Astrocyte (in vitro differentiated cells and primary cell): ENCODE measurements around the gene UFL1.

ENCODE experiments used
- EZH2 ChIP-seq: IDR thresholded peaks from 2 replicates; pipeline ENCODE4 v1.6.1; 2012; ENCODE audit warnings: mild to moderate bottlenecking, low read length, inconsistent platforms; ENCODE audit not compliant: insufficient read depth
- TF ChIP-seq, protein P1 (sequence below): IDR thresholded peaks from 2 replicates; pipeline ENCODE4 v1.5.1; 2011; ENCODE audit warnings: low read depth, mild to moderate bottlenecking, inconsistent platforms, low read length, moderate library complexity; ENCODE audit not compliant: insufficient read depth

DNA sequence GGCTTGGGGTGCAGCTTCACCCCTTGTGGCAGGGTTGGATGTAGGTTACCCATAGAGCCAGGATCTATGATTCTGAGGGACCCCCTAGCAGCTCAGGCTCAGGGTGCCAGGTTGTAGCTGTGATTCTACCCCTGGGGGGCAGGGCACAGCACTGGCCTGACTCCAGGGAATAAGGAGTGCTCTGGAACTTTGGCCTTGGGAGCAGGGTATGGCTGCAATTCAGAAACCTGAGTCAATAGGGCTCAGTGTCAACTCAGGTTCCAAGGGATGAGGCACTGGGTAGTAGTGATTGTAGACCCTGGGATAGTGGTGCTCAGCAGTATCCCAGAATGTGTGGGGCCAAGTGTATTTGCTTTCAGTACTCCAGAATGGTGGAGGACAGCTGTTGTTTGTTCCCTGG, 49.9 kb downstream of the UFL1 start:
- TF ChIP-seq, protein P1, sequence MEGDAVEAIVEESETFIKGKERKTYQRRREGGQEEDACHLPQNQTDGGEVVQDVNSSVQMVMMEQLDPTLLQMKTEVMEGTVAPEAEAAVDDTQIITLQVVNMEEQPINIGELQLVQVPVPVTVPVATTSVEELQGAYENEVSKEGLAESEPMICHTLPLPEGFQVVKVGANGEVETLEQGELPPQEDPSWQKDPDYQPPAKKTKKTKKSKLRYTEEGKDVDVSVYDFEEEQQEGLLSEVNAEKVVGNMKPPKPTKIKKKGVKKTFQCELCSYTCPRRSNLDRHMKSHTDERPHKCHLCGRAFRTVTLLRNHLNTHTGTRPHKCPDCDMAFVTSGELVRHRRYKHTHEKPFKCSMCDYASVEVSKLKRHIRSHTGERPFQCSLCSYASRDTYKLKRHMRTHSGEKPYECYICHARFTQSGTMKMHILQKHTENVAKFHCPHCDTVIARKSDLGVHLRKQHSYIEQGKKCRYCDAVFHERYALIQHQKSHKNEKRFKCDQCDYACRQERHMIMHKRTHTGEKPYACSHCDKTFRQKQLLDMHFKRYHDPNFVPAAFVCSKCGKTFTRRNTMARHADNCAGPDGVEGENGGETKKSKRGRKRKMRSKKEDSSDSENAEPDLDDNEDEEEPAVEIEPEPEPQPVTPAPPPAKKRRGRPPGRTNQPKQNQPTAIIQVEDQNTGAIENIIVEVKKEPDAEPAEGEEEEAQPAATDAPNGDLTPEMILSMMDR: no peak
- TF ChIP-seq EZH2: no peak
